ENCODE measurements around the gene ZNF664. TPM values are rescaled to one million over a fixed set of nuclear protein-coding genes. Genes with fewer than 3 reads are reported as not detected.

Gene ZNF664
- total RNA-seq, 2 donors from 2014 or later, result 124 TPM

GRCh38 chr12:123935956-123936355 lies 37.1 kb upstream of the ZNF664 start:
- H3K9ac ChIP-seq (ENCODE audit: low read depth in 2 of 2, low read length in 2 of 2), result no peak overlapping the region
- H3K36me3 ChIP-seq, result no peaks in the 10 kb centered on the region
- TF ChIP-seq CTCF (IDR thresholded peaks at IDR 0.05), result no peak
- H3K9me3 ChIP-seq, result no peaks in the 10 kb centered on the region
- H3K4me1 ChIP-seq, result no peaks in the 10 kb centered on the region
- H3K27ac ChIP-seq, result no peak overlapping the region
- no peaks in the 10 kb centered on the region for H3K27me3 ChIP-seq
- H3K4me3 ChIP-seq, result no peak overlapping the region
- intact Hi-C loops (cut with DNase I), result no loop called here
- no peak for DNase-seq

- no peak for TF ChIP-seq CTCF (IDR thresholded peaks at IDR 0.05)
- Histone ChIP-seq H3K27ac (no peak overlapping the region), H3K9ac (ENCODE audit: low read depth in 2 of 2, low read length in 2 of 2) (no peak overlapping the region), H3K27me3 (no peaks in the 10 kb centered on the region), H3K4me3 (no peak overlapping the region), H3K4me1 (no peaks in the 10 kb centered on the region), H3K36me3 (no peaks in the 10 kb centered on the region), H3K9me3 (no peaks in the 10 kb centered on the region)
- DNase-seq, result no peak
- intact Hi-C loops (cut with DNase I), result no loop called here
These were observed 36.5 kb upstream of the ZNF664 start for GRCh38 chr12:123936471-123936870.

GRCh38 chr12:123936956-123937706 lies 35.9 kb upstream of the ZNF664 start:
- no peaks in the 10 kb centered on the region for H3K36me3 ChIP-seq

GRCh38 chr12:123937707-123938591 lies 35.1 kb upstream of the ZNF664 start:
- H3K4me3 ChIP-seq, result no peak overlapping the region
- H3K9ac ChIP-seq (ENCODE audit: low read depth in 2 of 2, low read length in 2 of 2), result no peak overlapping the region

More at GRCh38 chr12:123936956-123937706, 35.9 kb upstream of the ZNF664 start:
- H3K4me1 ChIP-seq, result no peaks in the 10 kb centered on the region
- intact Hi-C loops (cut with DNase I), result no loop called here
- no peaks in the 10 kb centered on the region for H3K27me3 ChIP-seq
- no peak overlapping the region for H3K27ac ChIP-seq
- H3K9me3 ChIP-seq, result no peaks in the 10 kb centered on the region
- no peak overlapping the region for H3K9ac ChIP-seq (ENCODE audit: low read depth in 2 of 2, low read length in 2 of 2)
- no peak for TF ChIP-seq CTCF (IDR thresholded peaks at IDR 0.05)
- H3K4me3 ChIP-seq, result no peak overlapping the region
- DNase-seq, result no peak

More at GRCh38 chr12:123937707-123938591, 35.1 kb upstream of the ZNF664 start:
- no peak overlapping the region for H3K27ac ChIP-seq
- TF ChIP-seq CTCF (IDR thresholded peaks at IDR 0.05), result no peak
- DNase-seq, result no peak
- H3K9me3 ChIP-seq, result no peaks in the 10 kb centered on the region
- intact Hi-C loops (cut with DNase I), result no loop called here
- no peaks in the 10 kb centered on the region for H3K36me3 ChIP-seq
- no peaks in the 10 kb centered on the region for H3K27me3 ChIP-seq
- H3K4me1 ChIP-seq, result no peaks in the 10 kb centered on the region
